Stimulated activated CD4-positive, alpha-beta T cell treated with anti-CD3 and anti-CD28 coated beads, Interleukin-1b, Interleukin-23, amount 100 ng/mL, for 4 hours (primary cell): ENCODE measurements around the gene TCOF1.

Source experiments
- DNase-seq, 2 donors: peaks; one replicate each; pipeline ENCODE4 v3.0.0-alpha.2; 2020; ENCODE audit warnings: low read depth in 2 of 2

The TCOF1 gene, protein sequence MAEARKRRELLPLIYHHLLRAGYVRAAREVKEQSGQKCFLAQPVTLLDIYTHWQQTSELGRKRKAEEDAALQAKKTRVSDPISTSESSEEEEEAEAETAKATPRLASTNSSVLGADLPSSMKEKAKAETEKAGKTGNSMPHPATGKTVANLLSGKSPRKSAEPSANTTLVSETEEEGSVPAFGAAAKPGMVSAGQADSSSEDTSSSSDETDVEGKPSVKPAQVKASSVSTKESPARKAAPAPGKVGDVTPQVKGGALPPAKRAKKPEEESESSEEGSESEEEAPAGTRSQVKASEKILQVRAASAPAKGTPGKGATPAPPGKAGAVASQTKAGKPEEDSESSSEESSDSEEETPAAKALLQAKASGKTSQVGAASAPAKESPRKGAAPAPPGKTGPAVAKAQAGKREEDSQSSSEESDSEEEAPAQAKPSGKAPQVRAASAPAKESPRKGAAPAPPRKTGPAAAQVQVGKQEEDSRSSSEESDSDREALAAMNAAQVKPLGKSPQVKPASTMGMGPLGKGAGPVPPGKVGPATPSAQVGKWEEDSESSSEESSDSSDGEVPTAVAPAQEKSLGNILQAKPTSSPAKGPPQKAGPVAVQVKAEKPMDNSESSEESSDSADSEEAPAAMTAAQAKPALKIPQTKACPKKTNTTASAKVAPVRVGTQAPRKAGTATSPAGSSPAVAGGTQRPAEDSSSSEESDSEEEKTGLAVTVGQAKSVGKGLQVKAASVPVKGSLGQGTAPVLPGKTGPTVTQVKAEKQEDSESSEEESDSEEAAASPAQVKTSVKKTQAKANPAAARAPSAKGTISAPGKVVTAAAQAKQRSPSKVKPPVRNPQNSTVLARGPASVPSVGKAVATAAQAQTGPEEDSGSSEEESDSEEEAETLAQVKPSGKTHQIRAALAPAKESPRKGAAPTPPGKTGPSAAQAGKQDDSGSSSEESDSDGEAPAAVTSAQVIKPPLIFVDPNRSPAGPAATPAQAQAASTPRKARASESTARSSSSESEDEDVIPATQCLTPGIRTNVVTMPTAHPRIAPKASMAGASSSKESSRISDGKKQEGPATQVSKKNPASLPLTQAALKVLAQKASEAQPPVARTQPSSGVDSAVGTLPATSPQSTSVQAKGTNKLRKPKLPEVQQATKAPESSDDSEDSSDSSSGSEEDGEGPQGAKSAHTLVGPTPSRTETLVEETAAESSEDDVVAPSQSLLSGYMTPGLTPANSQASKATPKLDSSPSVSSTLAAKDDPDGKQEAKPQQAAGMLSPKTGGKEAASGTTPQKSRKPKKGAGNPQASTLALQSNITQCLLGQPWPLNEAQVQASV (N-terminal part only)

DNA sequence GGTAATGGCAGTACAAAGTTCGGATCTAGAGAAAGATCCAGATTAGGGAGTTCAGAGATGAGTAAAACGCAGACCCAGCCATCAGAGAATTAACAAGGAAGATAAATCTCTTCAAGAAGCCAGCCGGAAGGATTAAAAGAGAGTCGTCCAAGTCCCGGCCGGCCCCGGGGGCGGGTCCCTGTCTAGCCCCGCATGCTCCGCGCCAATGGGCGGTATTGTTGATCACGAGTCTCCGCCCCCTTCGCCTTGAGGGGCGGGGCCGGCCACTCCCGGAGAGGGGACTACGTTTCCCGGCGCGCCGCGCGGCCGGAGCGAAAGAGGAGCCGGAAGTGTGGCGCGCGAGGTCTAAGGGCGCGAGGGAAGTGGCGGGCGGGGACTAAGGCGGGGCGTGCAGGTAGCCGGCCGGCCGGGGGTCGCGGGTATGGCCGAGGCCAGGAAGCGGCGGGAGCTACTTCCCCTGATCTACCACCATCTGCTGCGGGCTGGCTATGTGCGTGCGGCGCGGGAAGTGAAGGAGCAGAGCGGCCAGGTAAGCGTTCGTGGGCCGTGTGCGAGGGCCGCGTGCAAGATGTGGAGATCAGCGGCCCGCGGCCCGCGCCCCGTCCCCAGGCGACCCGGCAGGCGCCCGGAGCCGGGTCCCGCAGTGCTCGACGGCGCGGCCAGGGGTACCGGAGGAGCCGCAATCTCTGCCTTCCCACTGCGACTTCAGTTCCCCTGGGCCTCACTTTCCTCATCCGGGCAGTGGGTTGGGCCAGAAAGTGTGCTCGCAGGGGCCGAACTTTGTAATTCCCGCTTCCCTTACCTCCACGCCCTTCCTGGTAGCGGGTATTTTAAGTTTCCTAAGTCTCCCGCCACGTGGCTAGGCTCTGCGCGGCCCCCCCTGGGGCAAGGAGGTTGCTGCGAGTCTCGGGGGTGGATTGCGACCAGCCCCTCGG lies at the start of gene TCOF1:
TSS of gene TCOF1 (plus strand) at position 372 of the 935 bp plus-strand sequence. CDS start at position 422, 50 bp downstream.
- peak; percentile 96 to 97 for DNase-seq

GRCh38 chr5:150309101-150309885 lies 48.2 kb upstream of the TCOF1 start:
- DNase-seq = no peak

- DNase-seq = no peak
Measured at GRCh38 chr5:150309886-150310239, 47.6 kb upstream of the TCOF1 start.

DNA sequence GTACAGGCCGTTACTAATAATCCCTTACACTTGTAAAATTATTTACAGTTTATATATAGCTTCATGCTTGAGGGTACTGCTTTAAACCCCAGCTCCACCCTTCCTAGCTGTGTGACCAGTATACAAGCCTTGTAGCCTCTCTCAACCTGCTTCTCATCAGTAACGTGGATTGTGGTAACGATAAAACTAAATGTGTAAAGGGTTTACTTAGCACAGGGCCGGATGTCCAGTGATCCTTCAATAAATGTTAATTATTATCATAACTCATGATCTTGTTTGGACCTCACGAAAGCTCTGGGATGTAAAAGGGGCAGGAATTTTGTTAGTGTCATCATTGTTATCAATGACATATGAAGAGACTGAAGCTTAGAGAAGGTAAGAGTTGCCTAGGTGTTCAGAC lies 47.3 kb upstream of the TCOF1 start:
- DNase-seq = no peak

DNA sequence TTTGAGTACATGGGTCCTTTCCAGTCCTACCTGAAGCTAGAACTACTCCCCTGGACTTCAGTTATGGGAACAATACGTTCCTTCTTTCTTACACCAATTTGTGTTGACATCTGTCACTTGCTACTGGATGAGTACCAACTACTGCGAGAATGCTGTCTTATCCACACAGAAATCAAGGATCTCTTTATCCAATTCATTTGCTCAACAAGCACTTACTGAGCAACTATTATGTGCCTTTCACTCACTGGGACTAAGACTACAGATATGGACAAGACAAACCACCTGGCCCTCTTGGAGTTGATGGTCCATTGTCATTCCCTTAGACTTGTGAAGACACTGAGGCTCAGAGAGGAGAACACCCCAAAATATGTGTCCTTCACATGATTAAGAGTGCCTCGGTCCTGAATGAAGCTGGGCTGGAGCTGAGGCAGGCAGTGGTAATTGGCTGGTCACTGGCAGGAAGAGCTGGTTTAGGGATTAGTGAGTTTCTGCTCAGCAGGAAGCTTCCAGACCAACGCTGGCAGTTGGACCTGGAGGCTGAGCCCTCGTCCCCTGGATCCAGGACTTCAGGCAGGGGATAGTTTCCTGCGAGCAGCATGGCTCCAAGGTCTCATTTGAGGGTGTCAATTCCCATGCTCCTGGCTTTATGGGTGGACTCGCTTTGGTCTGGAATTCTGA lies 46.3 kb upstream of the TCOF1 start:
- DNase-seq = no peak

GRCh38 chr5:150312518-150312917 lies 45.0 kb upstream of the TCOF1 start:
- DNase-seq = no peak

DNA sequence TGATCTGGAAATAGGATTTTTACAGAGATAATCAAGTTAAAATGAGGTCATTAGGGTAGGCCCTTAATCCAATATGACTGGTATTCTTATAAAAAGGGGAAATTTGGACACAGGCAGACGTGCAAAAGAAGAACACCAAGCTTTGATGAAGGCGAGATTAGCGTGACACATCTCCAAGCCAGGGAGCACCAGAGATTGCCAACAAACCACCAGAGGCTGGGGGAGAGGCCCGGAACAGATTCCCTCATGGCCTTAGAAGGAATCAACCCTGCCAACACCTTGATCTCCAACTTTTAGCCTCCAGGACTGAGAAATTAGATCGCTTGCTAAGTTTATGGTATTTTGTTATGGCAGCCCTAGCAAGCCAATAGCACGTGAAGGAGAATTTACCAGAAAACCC lies 44.0 kb upstream of the TCOF1 start:
- no peak for DNase-seq

GRCh38 chr5:150313921-150314716 lies 43.4 kb upstream of the TCOF1 start:
- DNase-seq = no peak

DNA sequence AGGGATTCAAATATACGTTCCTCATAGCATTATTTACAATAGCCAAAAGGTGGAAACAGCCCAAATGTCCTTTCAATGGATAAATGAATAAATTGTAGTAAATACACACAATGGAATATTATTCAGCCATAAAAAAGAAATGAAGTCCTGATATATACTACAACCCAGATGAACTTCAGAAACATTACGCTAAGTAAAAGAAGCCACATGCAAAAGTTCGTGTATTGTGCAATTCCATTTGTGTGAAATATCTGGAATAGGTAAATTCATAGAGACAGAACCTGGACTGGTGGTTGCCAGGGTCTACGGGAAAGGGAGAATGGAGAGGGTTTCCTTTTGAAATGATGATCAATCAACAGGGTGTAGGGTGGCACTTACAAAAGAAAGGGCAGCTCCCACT lies 42.3 kb upstream of the TCOF1 start:
- DNase-seq = no peak

DNA sequence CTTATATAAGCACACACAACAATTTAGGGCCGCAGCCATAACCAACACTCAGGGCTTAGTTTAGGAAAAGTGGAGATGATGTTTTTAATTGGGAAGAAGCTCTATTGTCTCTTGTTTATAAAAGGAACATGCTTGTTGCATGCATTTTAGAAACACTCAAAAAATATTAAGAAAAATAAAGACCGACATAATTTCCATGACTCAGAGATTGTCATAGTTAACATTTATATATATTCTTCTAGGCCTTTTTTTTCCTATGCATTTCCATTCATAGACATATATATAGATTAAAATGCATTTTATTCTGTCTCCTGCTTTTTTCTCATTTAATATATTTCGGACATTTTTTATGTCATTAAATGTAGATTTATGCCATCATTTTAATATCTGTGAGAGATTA lies 41.2 kb upstream of the TCOF1 start:
- DNase-seq = no peak

DNA sequence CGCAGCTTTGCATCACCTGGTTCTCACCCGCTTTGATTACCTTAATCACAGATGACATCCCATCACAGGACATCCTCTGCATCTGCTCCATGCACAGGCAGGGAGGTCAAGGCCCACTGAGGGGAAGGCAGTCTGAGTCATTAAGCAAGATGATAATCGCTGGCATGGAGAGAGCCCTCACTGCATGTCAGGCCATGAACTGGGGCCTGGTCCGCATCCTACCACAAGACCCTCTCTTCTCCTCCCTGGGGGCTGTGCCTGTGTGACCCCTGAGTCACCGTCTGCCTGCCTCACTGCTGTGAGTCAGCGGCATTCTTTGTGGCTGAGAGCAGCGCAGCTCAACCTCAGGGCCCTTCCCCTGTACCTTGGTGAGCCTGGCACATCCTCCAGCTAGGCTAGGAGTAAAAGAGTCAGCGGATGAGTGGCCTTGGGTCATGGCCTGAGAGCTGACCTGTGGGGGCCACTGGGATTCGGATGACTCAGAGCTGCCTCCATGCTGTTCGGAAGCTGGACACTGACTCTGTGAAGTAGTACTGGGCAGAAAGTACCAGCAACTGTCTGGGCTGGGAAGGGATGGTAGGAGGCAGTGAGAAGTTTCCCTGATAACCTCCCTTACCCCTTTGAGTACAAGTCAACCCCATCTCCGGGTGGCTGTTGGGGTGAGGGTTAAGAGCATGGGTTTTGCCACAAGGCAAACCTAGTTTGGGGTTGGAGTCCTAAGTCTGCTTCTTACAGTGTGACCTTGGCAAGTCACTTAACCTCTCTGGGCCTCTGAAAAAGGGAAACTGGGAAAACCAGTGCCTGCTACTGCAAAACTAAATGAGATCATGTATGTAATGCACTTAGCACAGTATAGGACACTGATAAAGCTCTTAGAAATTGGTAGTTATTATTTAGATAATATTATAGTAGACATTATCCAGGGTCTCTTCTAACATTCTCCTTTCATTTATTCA lies 40.2 kb upstream of the TCOF1 start:
- DNase-seq = no peak

DNA sequence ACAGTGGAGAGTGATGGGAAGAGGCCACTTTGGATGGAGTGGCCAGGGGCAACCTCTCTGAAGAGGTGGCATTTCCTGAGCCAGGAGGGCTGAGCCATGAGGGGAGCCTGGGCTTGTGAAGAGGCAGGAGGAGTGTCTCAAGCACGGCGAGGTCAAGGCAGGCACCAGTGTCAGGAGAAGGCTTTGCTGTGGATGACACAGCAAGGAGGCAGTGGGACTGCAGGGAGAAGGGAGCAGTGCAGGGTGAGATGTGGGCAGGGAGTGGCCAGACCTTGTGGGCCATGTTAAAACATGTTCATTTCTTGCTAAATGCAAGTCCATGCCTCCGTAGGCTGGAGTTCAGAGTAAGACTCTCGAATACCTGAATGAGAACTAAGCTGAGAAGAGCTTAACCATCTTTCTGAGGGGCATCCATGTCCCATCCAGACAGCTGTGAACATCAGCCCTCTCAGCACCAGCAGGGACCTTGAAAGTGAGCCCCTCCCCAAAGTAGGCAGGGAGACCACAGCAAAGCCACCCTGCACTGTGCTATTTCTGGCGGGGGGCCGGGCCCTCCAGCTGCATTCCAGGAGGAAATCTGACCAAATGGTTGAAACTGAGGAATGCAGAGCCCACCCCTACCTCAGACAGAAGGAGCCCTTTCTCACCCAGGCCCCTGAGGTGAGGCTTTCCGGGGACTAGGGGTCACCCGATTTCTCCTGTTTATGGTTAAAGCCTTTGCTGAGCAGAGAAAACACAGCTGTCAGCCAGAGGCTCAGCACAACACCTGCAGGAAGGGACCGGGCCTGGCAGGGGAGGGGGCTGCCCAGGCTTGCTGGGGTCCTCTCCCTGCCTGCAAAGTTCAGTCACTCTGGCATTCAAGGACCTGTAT lies 38.6 kb upstream of the TCOF1 start:
- no peak for DNase-seq

DNA sequence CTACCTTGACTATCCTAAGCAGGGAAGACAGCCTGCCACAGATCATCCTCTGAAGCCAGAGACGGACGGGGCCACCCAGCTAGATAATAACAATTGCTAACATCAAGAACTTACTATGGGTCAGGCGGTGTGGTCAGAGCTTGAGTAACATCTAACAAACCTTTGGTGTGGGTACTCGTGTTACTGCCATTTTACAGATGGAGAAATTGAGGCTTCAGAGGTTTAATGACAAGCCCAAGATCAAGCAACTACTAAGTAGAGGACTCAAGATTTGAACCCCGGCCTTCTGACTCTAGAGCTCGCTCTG lies 38.1 kb upstream of the TCOF1 start:
- DNase-seq = no peak

GRCh38 chr5:150320044-150320613 lies 37.4 kb upstream of the TCOF1 start:
- no peak for DNase-seq

- no peak for DNase-seq
Measured at GRCh38 chr5:150321211-150321610, 36.3 kb upstream of the TCOF1 start.

DNA sequence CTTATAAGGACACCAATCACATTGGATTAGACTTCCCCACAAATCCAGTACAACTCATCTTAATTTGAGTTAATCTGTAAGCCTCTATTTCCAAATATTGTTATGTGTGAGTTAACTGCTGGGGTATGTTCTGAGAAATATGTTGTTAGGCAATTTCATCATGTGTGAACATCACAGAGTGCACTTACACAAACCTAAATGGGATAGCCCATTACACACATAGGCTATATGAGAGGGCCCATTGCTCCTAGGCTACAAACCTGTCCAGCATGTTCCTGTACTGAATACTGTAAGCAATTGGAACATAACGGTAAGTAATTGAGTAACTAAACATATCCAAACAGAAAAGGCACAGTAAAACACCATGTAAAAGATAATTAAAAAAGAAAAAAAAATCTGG lies 35.7 kb upstream of the TCOF1 start:
- no peak for DNase-seq
